IMR-90 (cell line): ENCODE data around the gene FGF5. TPM values are rescaled to one million over a fixed set of nuclear protein-coding genes. Genes with fewer than 3 reads are reported as not detected.

ENCODE experiments used
- ATAC-seq: fragments of 200-7000 bp; cut with Tn5 transposase; 2 replicates; pipeline ENCODE4 v1.9.1; 2020; ENCODE audit warnings: low read depth, mild to moderate bottlenecking, moderate library complexity
- BruUV-seq: library from RNA; stranded (reverse); fragments of 400-500 nt; replicated peaks from 2 replicates; lab custom pipeline; 2021; lab: Mats Ljungman, UMichigan
- CTCF ChIA-PET: fragments of 300-600 bp; formaldehyde crosslinking; extraction: SDS; loops from one replicate; lab custom pipeline; 2021; ENCODE audit warnings: antibody characterized with exemption; lab: Yijun Ruan, JAX
- POLR2A ChIA-PET: fragments of 300-600 bp; sonication (Branson Sonifier 250); formaldehyde crosslinking; loops from one replicate; lab custom pipeline; 2022; ENCODE audit warnings: antibody characterized with exemption; ENCODE audit not compliant: unreplicated experiment; lab: Charles Lee
- DNase-seq: peaks from one replicate; pipeline ENCODE4 v3.0.0; 2013
- H2AFZ ChIP-seq: replicated peaks from 2 replicates; pipeline ENCODE3; 2013; ENCODE audit warnings: low read length, mild to moderate bottlenecking; ENCODE audit not compliant: poor library complexity
- H2AK5ac ChIP-seq: 2 replicates; pipeline ENCODE4 v1.6.1; 2013; ENCODE audit warnings: low read depth, low read length, inconsistent platforms
- H2AK9ac ChIP-seq: replicated peaks from 2 replicates; pipeline ENCODE3; 2013; ENCODE audit warnings: mild to moderate bottlenecking, low read depth, low read length, moderate library complexity; ENCODE audit not compliant: poor library complexity
- H2BK120ac ChIP-seq: 2 replicates; pipeline ENCODE4 v1.6.1; 2013; ENCODE audit warnings: low read depth, low read length, inconsistent platforms
- H2BK15ac ChIP-seq: 3 replicates; pipeline ENCODE4 v1.6.1; 2013; ENCODE audit warnings: low read depth, low read length, inconsistent platforms
- H2BK20ac ChIP-seq: 2 replicates; pipeline ENCODE4 v1.6.1; 2013; ENCODE audit warnings: low read depth, mild to moderate bottlenecking, inconsistent platforms, low read length, moderate library complexity
- H2BK5ac ChIP-seq: 2 replicates; pipeline ENCODE4 v1.6.1; 2013; ENCODE audit warnings: mild to moderate bottlenecking, low read depth, low read length, inconsistent platforms; ENCODE audit not compliant: poor library complexity, severe bottlenecking
- H3K14ac ChIP-seq: replicated peaks from 2 replicates; pipeline ENCODE4 v1.6.1; 2013; ENCODE audit warnings: low read depth, low read length, inconsistent platforms
- H3K18ac ChIP-seq: 2 replicates; pipeline ENCODE4 v1.6.1; 2013; ENCODE audit warnings: low read depth, low read length, control low read depth
- H3K23ac ChIP-seq: 2 replicates; pipeline ENCODE4 v1.6.1; 2013; ENCODE audit warnings: low read depth, low read length, inconsistent platforms
- H3K27ac ChIP-seq: 2 replicates; pipeline ENCODE4 v1.5.1; 2013; ENCODE audit warnings: mild to moderate bottlenecking, control low read depth, low read length; ENCODE audit not compliant: insufficient read depth
- H3K27me3 ChIP-seq: 2 replicates; pipeline ENCODE4 v1.6.1; 2013; ENCODE audit warnings: low read length; ENCODE audit not compliant: control insufficient read depth, insufficient read depth
- H3K36me3 ChIP-seq: 2 replicates; pipeline ENCODE4 v1.6.1; 2013; ENCODE audit warnings: low read length, mixed read lengths; ENCODE audit not compliant: control insufficient read depth, insufficient read depth
- H3K4ac ChIP-seq: 2 replicates; pipeline ENCODE4 v1.6.1; 2013; ENCODE audit warnings: low read depth, low read length, inconsistent platforms
- H3K4me1 ChIP-seq: 2 replicates; pipeline ENCODE4 v1.6.1; 2013; ENCODE audit warnings: low read length, mixed read lengths; ENCODE audit not compliant: control insufficient read depth, insufficient read depth
- H3K4me2 ChIP-seq: 2 replicates; pipeline ENCODE4 v1.6.1; 2013; ENCODE audit warnings: low read depth, mild to moderate bottlenecking, control low read depth, low read length, moderate library complexity
- H3K4me3 ChIP-seq: 2 replicates; pipeline ENCODE4 v1.5.1; 2013; ENCODE audit warnings: low read depth, mild to moderate bottlenecking, control low read depth, low read length, moderate library complexity; ENCODE audit not compliant: insufficient read depth
- H3K56ac ChIP-seq: 2 replicates; pipeline ENCODE4 v1.6.1; 2013; ENCODE audit warnings: low read length, inconsistent platforms; ENCODE audit not compliant: insufficient read depth; ENCODE audit errors: extremely low read depth
- H3K79me1 ChIP-seq, 2 experiments: 2 replicates each; pipeline ENCODE4 v1.6.1; 2013; ENCODE audit warnings: low read length in 2 of 2, inconsistent platforms in 1 of 2, low read depth in 1 of 2
- H3K9ac ChIP-seq: 2 replicates; pipeline ENCODE4 v1.6.1; 2013; ENCODE audit warnings: low read depth, low read length, control low read depth
- H3K9me1 ChIP-seq: 2 replicates; pipeline ENCODE4 v1.6.1; 2013; ENCODE audit warnings: low read length, inconsistent platforms; ENCODE audit not compliant: insufficient read depth
- H3K9me3 ChIP-seq: 2 replicates; pipeline ENCODE4 v1.6.1; 2013; ENCODE audit warnings: low read length; ENCODE audit not compliant: control insufficient read depth, insufficient read depth
- H4K20me1 ChIP-seq: 2 replicates; pipeline ENCODE4 v1.6.1; 2013; ENCODE audit warnings: low read length, inconsistent platforms; ENCODE audit not compliant: insufficient read depth
- H4K5ac ChIP-seq: 2 replicates; pipeline ENCODE4 v1.6.1; 2013; ENCODE audit warnings: mild to moderate bottlenecking, low read depth, low read length, control low read depth
- H4K8ac ChIP-seq, 2 experiments: 2 replicates each; pipeline ENCODE4 v1.6.1; 2013; ENCODE audit warnings: low read depth in 2 of 2, low read length in 2 of 2, control low read depth in 1 of 2, inconsistent platforms in 1 of 2
- H4K91ac ChIP-seq: 2 replicates; pipeline ENCODE4 v1.6.1; 2013; ENCODE audit warnings: low read depth, low read length, inconsistent platforms; ENCODE audit not compliant: insufficient read depth
- MXI1 ChIP-seq: IDR thresholded peaks from 2 replicates; pipeline ENCODE4 v1.6.1; 2012; ENCODE audit warnings: low read depth, mild to moderate bottlenecking, low read length, moderate library complexity, borderline replicate concordance
- dilution Hi-C: fragments of 300-500 bp; cut with HindIII; formaldehyde crosslinking; loops from one replicate; pipeline ENCODE4 v1.14.3; 2018; ENCODE audit warnings: low sequenced_read_pairs; ENCODE audit not compliant: unreplicated experiment
- in situ Hi-C: fragments of 300-500 bp; cut with MboI; formaldehyde crosslinking; loops from 3 replicates; pipeline ENCODE4 v1.14.3; 2019; ENCODE audit warnings: low sequenced_read_pairs, inconsistent platforms, mixed read lengths
- intact Hi-C: fragments of 100-400 bp; cut with micrococcal nuclease; formaldehyde crosslinking; loops from 2 replicates; pipeline ENCODE4 v1.10.0; 2022
- polyA plus RNA-seq, 3 experiments: library from polyadenylated mRNA; depleted of rRNA; stranded (reverse); fragments of >200 nt; gene quantifications; 2 replicates each; pipeline ENCODE4 v1.2.3, GENCODE V29; 2012; ENCODE audit warnings: low replicate concordance in 1 of 3
- total RNA-seq: library from RNA; depleted of rRNA; stranded (reverse); fragments of >200 nt; gene quantifications from 2 replicates; pipeline ENCODE4 v1.2.3, GENCODE V29; 2012

Gene FGF5
- total and polyA plus RNA-seq, 2 of the 4 experiments (the other 2 are of a cell fraction): 18.6 to 42.1 TPM

DNA sequence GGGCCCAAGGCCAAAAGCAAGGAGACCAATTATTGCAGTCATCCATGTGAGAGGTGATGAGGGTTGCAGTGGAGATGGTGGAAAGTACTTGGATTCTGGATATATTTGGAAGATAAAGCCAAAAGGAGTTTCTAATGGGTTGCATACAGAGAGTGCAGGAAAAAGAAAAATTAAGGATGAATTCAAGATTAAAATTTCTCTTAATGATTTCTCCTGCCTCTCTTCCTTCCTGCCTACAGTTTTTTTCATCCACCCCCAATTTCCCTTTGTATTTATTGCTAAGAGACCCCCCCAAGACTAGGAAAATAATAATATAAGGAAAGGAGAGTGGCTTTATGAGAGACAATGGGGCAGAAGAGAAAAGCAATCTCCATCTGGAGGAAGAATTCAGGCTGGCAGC, 8.6 kb upstream of the FGF5 start:
- Histone ChIP-seq H3K23ac (no peak overlapping the region), H3K36me3 (no peaks in the 10 kb centered on the region), H2BK20ac (no peak overlapping the region), H3K27me3 (no peaks in the 10 kb centered on the region), H4K8ac (no peak overlapping the region), H3K4me1 (peaks cover 11% of the 10 kb centered on the region), H2BK5ac (no peak overlapping the region), H3K4ac (no peak overlapping the region), H4K5ac (no peak overlapping the region), H2BK15ac (no peak overlapping the region), H3K4me2 (no peak overlapping the region), H3K9ac (no peak overlapping the region), H4K91ac (no peak overlapping the region), H3K14ac (no peak overlapping the region), H3K9me3 (no peaks in the 10 kb centered on the region), H3K9me1 (peaks cover 5% of the 10 kb centered on the region; the same call in 1 of the 2 replicates), H2AFZ (no peak overlapping the region), H3K56ac (no peak overlapping the region), H2AK5ac (no peak overlapping the region), H3K79me1 (peaks cover 0 to 8% of the 10 kb centered on the region in 2 experiments; a peak in 2 of 4 replicates), H3K18ac (no peak overlapping the region), H3K4me3 (no peak overlapping the region), H3K27ac (no peak overlapping the region), H4K20me1 (no peaks in the 10 kb centered on the region), H2AK9ac (no peak overlapping the region), H2BK120ac (no peak overlapping the region; the same call in 1 of the 2 replicates)
- ChIA-PET CTCF (interaction anchor here (0.6 kb wide), 1 partner anchor 1025 kb away, joined by 5 read pairs; no protein-coding TSS in a partner anchor), POLR2A (no interaction called here)
- ATAC-seq (no peak), DNase-seq (no peak)
- in situ Hi-C loops: no loop called here
- no TSS peak for BruUV-seq
- dilution Hi-C loops: no loop called here
- intact Hi-C loops: no loop called here
- no peak for TF ChIP-seq MXI1
